Measurements from ENCODE around the gene WDR41. TPM values are rescaled to one million over a fixed set of nuclear protein-coding genes. Genes with fewer than 3 reads are reported as not detected.

WDR41 gene
- total RNA-seq, 1 experiment from 2014 or later, result 54.1 TPM

DNA sequence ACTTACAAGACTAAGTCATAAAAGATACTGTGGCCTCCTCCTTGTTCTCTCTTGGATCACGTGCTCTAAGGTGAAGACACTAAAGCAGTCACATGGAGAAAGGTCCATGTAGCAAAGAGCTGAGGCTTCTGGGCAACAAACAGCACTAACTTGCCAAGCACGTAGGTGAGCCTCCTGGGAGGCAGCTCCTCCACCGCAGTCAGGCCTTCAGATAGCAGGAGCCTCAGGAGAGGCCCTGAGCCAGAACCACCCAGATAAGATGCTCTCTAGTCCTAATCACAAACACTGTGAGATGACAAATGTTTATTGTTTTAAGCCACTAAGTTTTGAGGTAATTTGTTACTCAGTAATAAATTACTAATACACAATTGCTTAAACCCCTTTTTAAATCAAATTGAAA lies 38.0 kb downstream of the WDR41 start:
- POLR2A ChIA-PET, result no interaction called here

GRCh38 chr5:77452351-77452750 lies 39.8 kb downstream of the WDR41 start:
- no peaks in the 10 kb centered on the region for H3K9me3 ChIP-seq (ENCODE audit: control insufficient read depth in 1 of 2, insufficient read depth in 1 of 2, low read depth in 1 of 2, low read length in 2 of 2)
- H3K27me3 ChIP-seq (ENCODE audit: insufficient read depth, low read length), result no peaks in the 10 kb centered on the region
- no peaks in the 10 kb centered on the region for H3K4me1 ChIP-seq (ENCODE audit: control insufficient read depth in 1 of 2, insufficient read depth in 2 of 2, low read length in 2 of 2)
- ChIA-PET CTCF (no interaction called here), POLR2A (no interaction called here), RAD21 (ENCODE audit: low non-redundant PET in 1 of 2, low total read pairs in 2 of 2, uncharacterized antibody in 2 of 2, unreplicated experiment in 2 of 2) (no interaction called here)
- H3K36me3 ChIP-seq (ENCODE audit: control insufficient read depth in 1 of 2, insufficient read depth in 2 of 2, low read length in 2 of 2), result peaks cover 0 to 5% of the 10 kb centered on the region in 2 experiments; a peak in 2 of 4 replicates
- H3K27ac ChIP-seq (ENCODE audit: low read depth, low read length), result no peak overlapping the region
- H3K9ac ChIP-seq (ENCODE audit: low read length), result no peak overlapping the region
- no peaks in the 10 kb centered on the region for H4K20me1 ChIP-seq (ENCODE audit: insufficient read depth)
- no peaks in the 10 kb centered on the region for H3K79me2 ChIP-seq (ENCODE audit: insufficient read depth, low read length)
- H3K4me3 ChIP-seq (replicated peaks in 1 of 2; ENCODE audit: low read depth in 1 of 2, low read length in 2 of 2), result no peak overlapping the region
- no TSS peak for BruUV-seq (replicated peaks)
- intact Hi-C loops (cut with micrococcal nuclease), result no loop called here
- TF ChIP-seq SRF (IDR thresholded peaks at IDR 0.05; ENCODE audit: low read depth) (no peak), POLR2A (IDR thresholded peaks at IDR 0.05; ENCODE audit: borderline replicate concordance, extremely low read depth, insufficient read depth, insufficient read length) (no peak), CEBPB (IDR thresholded peaks at IDR 0.05; ENCODE audit: low read depth) (no peak), ELF1 (IDR thresholded peaks at IDR 0.05; ENCODE audit: borderline replicate concordance, low read depth) (no peak), ZNF274 (IDR thresholded peaks at IDR 0.05; ENCODE audit: low read depth, low read length) (no peak), ZFX (IDR thresholded peaks at IDR 0.05) (no peak), POLR2AphosphoS5 (IDR thresholded peaks at IDR 0.05; ENCODE audit: low read depth, low read length) (no peak), TCF7L2 (IDR thresholded peaks at IDR 0.05; ENCODE audit: borderline replicate concordance, extremely low read depth, insufficient read depth, insufficient read length) (no peak), FOSL1 (IDR thresholded peaks at IDR 0.05; ENCODE audit: low read depth) (no peak), SP1 (IDR thresholded peaks at IDR 0.05; ENCODE audit: low read depth) (no peak), EZH2phosphoT487 (IDR thresholded peaks at IDR 0.05; ENCODE audit: borderline replicate concordance) (no peak)
- TF ChIP-seq, protein P1, sequence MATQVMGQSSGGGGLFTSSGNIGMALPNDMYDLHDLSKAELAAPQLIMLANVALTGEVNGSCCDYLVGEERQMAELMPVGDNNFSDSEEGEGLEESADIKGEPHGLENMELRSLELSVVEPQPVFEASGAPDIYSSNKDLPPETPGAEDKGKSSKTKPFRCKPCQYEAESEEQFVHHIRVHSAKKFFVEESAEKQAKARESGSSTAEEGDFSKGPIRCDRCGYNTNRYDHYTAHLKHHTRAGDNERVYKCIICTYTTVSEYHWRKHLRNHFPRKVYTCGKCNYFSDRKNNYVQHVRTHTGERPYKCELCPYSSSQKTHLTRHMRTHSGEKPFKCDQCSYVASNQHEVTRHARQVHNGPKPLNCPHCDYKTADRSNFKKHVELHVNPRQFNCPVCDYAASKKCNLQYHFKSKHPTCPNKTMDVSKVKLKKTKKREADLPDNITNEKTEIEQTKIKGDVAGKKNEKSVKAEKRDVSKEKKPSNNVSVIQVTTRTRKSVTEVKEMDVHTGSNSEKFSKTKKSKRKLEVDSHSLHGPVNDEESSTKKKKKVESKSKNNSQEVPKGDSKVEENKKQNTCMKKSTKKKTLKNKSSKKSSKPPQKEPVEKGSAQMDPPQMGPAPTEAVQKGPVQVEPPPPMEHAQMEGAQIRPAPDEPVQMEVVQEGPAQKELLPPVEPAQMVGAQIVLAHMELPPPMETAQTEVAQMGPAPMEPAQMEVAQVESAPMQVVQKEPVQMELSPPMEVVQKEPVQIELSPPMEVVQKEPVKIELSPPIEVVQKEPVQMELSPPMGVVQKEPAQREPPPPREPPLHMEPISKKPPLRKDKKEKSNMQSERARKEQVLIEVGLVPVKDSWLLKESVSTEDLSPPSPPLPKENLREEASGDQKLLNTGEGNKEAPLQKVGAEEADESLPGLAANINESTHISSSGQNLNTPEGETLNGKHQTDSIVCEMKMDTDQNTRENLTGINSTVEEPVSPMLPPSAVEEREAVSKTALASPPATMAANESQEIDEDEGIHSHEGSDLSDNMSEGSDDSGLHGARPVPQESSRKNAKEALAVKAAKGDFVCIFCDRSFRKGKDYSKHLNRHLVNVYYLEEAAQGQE (IDR thresholded peaks at IDR 0.05; ENCODE audit: low read depth), result no peak
- TF ChIP-seq, protein P2, sequence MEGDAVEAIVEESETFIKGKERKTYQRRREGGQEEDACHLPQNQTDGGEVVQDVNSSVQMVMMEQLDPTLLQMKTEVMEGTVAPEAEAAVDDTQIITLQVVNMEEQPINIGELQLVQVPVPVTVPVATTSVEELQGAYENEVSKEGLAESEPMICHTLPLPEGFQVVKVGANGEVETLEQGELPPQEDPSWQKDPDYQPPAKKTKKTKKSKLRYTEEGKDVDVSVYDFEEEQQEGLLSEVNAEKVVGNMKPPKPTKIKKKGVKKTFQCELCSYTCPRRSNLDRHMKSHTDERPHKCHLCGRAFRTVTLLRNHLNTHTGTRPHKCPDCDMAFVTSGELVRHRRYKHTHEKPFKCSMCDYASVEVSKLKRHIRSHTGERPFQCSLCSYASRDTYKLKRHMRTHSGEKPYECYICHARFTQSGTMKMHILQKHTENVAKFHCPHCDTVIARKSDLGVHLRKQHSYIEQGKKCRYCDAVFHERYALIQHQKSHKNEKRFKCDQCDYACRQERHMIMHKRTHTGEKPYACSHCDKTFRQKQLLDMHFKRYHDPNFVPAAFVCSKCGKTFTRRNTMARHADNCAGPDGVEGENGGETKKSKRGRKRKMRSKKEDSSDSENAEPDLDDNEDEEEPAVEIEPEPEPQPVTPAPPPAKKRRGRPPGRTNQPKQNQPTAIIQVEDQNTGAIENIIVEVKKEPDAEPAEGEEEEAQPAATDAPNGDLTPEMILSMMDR (IDR thresholded peaks at IDR 0.05 in 2 of 3, conservative IDR thresholded peaks at IDR 0.05 in 1 of 3; ENCODE audit: borderline replicate concordance in 1 of 3, insufficient read depth in 1 of 3, low read depth in 2 of 3, low read length in 2 of 3), result no peak
- no peak overlapping the region for H2AFZ ChIP-seq (ENCODE audit: low read depth, low read length, poor library complexity, severe bottlenecking)
- no peaks in the 10 kb centered on the region for H3K9me2 ChIP-seq (ENCODE audit: insufficient read depth)
- no peak overlapping the region for H3K4me2 ChIP-seq (ENCODE audit: low read length)
- no peak for DNase-seq (ENCODE audit: low read depth, low spot score)
- ATAC-seq, result no peak

More for the DNA sequence above, 38.0 kb downstream of the WDR41 start:
- RAD21 ChIA-PET (ENCODE audit: low non-redundant PET in 1 of 2, low total read pairs in 2 of 2, uncharacterized antibody in 2 of 2, unreplicated experiment in 2 of 2), result no interaction called here
- Histone ChIP-seq H3K4me2 (ENCODE audit: low read length) (no peak overlapping the region), H3K4me1 (ENCODE audit: control insufficient read depth in 1 of 2, insufficient read depth in 2 of 2, low read length in 2 of 2) (no peaks in the 10 kb centered on the region), H3K79me2 (ENCODE audit: insufficient read depth, low read length) (no peaks in the 10 kb centered on the region), H2AFZ (ENCODE audit: low read depth, low read length, poor library complexity, severe bottlenecking) (no peak overlapping the region), H3K36me3 (ENCODE audit: control insufficient read depth in 1 of 2, insufficient read depth in 2 of 2, low read length in 2 of 2) (no peaks in the 10 kb centered on the region; a peak in 1 of 4 replicates), H3K27me3 (ENCODE audit: insufficient read depth, low read length) (no peaks in the 10 kb centered on the region), H3K27ac (ENCODE audit: low read depth, low read length) (no peak overlapping the region), H3K4me3 (replicated peaks in 1 of 2; ENCODE audit: low read depth in 1 of 2, low read length in 2 of 2) (no peak overlapping the region), H3K9ac (ENCODE audit: low read length) (no peak overlapping the region), H3K9me2 (ENCODE audit: insufficient read depth) (no peaks in the 10 kb centered on the region), H3K9me3 (ENCODE audit: control insufficient read depth in 1 of 2, insufficient read depth in 1 of 2, low read depth in 1 of 2, low read length in 2 of 2) (no peaks in the 10 kb centered on the region), H4K20me1 (ENCODE audit: insufficient read depth) (no peaks in the 10 kb centered on the region)
- intact Hi-C loops (cut with micrococcal nuclease), result no loop called here
- CTCF ChIA-PET, result no interaction called here
- TF ChIP-seq FOSL1 (IDR thresholded peaks at IDR 0.05; ENCODE audit: low read depth), result no peak
- TF ChIP-seq SP1 (IDR thresholded peaks at IDR 0.05; ENCODE audit: low read depth), result no peak
- no peak for TF ChIP-seq EZH2phosphoT487 (IDR thresholded peaks at IDR 0.05; ENCODE audit: borderline replicate concordance)
- no peak for TF ChIP-seq EZH2 (IDR thresholded peaks at IDR 0.05)
- TF ChIP-seq POLR2AphosphoS5 (IDR thresholded peaks at IDR 0.05; ENCODE audit: low read depth, low read length), result no peak
- BruUV-seq (replicated peaks), result no TSS peak
- ATAC-seq (no peak), DNase-seq (ENCODE audit: low read depth, low spot score) (no peak)

Measured in HCT116 (cell line).